OCI-LY3 (cell line): ENCODE results near the gene UCN2.

Source experiments
- EZH2phosphoT487 ChIP-seq: fragments of 200-600 bp; shearing (Covaris generic); IDR thresholded peaks from 2 replicates; pipeline ENCODE4 v1.6.1; 2018; ENCODE audit warnings: antibody characterized with exemption, mixed run types, low read depth
- TF ChIP-seq, protein P1 (sequence below): fragments of 200-600, 300-600 bp; sonication (generic); IDR thresholded peaks from 2 replicates; pipeline ENCODE4 v1.5.1; 2014; ENCODE audit warnings: antibody characterized with exemption, low read length, low read depth

DNA sequence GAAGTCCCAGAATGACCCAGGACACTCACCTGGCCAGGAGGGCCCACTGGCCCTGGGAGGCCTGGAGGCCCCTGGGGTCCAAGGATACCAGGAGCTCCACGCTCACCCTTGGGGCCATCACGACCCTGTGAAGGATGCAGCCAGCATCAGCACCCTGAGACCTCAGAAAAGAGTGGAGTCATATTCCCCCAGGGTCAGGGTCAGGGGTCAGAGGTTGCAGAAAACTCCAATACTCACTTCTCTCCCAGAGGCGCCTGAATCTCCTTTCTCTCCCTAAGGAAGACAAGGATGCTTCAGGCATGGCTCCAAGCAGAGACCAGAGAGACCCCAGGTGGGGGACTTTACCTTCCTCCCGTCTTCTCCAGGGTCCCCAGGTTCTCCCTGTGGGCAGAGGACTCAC, 13.1 kb upstream of the UCN2 start:
- TF ChIP-seq, protein P1, sequence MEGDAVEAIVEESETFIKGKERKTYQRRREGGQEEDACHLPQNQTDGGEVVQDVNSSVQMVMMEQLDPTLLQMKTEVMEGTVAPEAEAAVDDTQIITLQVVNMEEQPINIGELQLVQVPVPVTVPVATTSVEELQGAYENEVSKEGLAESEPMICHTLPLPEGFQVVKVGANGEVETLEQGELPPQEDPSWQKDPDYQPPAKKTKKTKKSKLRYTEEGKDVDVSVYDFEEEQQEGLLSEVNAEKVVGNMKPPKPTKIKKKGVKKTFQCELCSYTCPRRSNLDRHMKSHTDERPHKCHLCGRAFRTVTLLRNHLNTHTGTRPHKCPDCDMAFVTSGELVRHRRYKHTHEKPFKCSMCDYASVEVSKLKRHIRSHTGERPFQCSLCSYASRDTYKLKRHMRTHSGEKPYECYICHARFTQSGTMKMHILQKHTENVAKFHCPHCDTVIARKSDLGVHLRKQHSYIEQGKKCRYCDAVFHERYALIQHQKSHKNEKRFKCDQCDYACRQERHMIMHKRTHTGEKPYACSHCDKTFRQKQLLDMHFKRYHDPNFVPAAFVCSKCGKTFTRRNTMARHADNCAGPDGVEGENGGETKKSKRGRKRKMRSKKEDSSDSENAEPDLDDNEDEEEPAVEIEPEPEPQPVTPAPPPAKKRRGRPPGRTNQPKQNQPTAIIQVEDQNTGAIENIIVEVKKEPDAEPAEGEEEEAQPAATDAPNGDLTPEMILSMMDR: no peak
- TF ChIP-seq EZH2phosphoT487: no peak
